Measurements from ENCODE around the gene EHBP1L1.
"Not testable (repeated sequence)": the region's sequence is repeated elsewhere in the genome, so short reads cannot be mapped to it uniquely, and the experiment has no call there.

EHBP1L1 gene

GRCh38 chr11:65560555-65561418 is 15.1 kb upstream of the EHBP1L1 start:
- DNase-seq = no peak

- no peak for DNase-seq
Observed at GRCh38 chr11:65562020-65562419, 13.8 kb upstream of the EHBP1L1 start.

- no peak for DNase-seq
Observed at GRCh38 chr11:65562788-65563187, 13.1 kb upstream of the EHBP1L1 start.

- DNase-seq = no peak
Observed at GRCh38 chr11:65563601-65564000, 12.3 kb upstream of the EHBP1L1 start.

- DNase-seq = not testable (repeated sequence)
Observed at GRCh38 chr11:65564879-65565559, 10.8 kb upstream of the EHBP1L1 start.

GRCh38 chr11:65565624-65566453 is 10.0 kb upstream of the EHBP1L1 start:
- no peak for DNase-seq

- DNase-seq = no peak
Observed at GRCh38 chr11:65569164-65569972, 6.5 kb upstream of the EHBP1L1 start.

- DNase-seq = peak; percentile 97 to 98
Observed at GRCh38 chr11:65569973-65570918, 5.6 kb upstream of the EHBP1L1 start, which contains the start of gene ZNRD2. Gene ZNRD2 (plus strand): TSS chr11:65570477. CDS start chr11:65570492, 15 bp downstream.

GRCh38 chr11:65571420-65571819 is 4.4 kb upstream of the EHBP1L1 start:
- DNase-seq = no peak

GRCh38 chr11:65571940-65572339 is 3.9 kb upstream of the EHBP1L1 start:
- no peak for DNase-seq

GRCh38 chr11:65572356-65573051 is 3.3 kb upstream of the EHBP1L1 start, which contains the start of gene FAM89B:
Gene FAM89B (plus strand): TSS chr11:65572538. CDS start chr11:65572670, 132 bp downstream.
- peak; percentile 88 to 89 for DNase-seq

GRCh38 chr11:65573391-65574079 is 2.3 kb upstream of the EHBP1L1 start:
- no peak for DNase-seq

GRCh38 chr11:65574109-65574810 is 1.6 kb upstream of the EHBP1L1 start:
- DNase-seq = peak; percentile 66 to 73

GRCh38 chr11:65574811-65575567 is 864 bp upstream of the EHBP1L1 start:
- DNase-seq = no peak

- DNase-seq = no peak
Observed at GRCh38 chr11:65576232-65576866, 496 bp downstream of the EHBP1L1 start.

- no peak for DNase-seq
Observed at GRCh38 chr11:65576867-65577755, 1.3 kb downstream of the EHBP1L1 start.

GRCh38 chr11:65577756-65578109 is 1.9 kb downstream of the EHBP1L1 start:
- no peak for DNase-seq
